Fibroblast of lung (primary cell): ENCODE results near the gene DNAH5.

Source experiments
- CTCF ChIP-seq, 2 donors: IDR thresholded peaks in 1 of 2; conservative IDR thresholded peaks in 1 of 2; 1 replicate in 1 of 2; 2 replicates in 1 of 2; pipeline ENCODE4 v1.5.1; 2011 to 2012; ENCODE audit warnings: low read length in 2 of 2, control low read depth in 1 of 2, inconsistent platforms in 1 of 2, low read depth in 1 of 2, mild to moderate bottlenecking in 1 of 2
- EZH2 ChIP-seq: IDR thresholded peaks from 2 replicates; pipeline ENCODE4 v1.5.1; 2012; ENCODE audit warnings: low read length, control low read depth, mild to moderate bottlenecking; ENCODE audit errors: missing control alignments

- TF ChIP-seq EZH2 (no peak), CTCF (conservative IDR thresholded peaks at IDR 0.05 in 1 of 2, IDR thresholded peaks at IDR 0.05 in 1 of 2; ENCODE audit: low read depth in 1 of 2, low read length in 2 of 2) (no peak)
Measured at GRCh38 chr5:13913962-13914361, 30.5 kb downstream of the DNAH5 start.
